ENCODE measurements around the gene DIMT1.

The DIMT1 gene

GRCh38 chr5:62403411-62404250, at the start of gene DIMT1:
Gene DIMT1, minus strand, starts transcription at chr5:62403905. Its CDS starts 133 bp downstream, at chr5:62403772.
- FAIRE-seq = no peak

- no peak for FAIRE-seq
These were observed 46.6 kb upstream of the DIMT1 start for GRCh38 chr5:62450259-62450658.

GRCh38 chr5:62448528-62448927, 44.8 kb upstream of the DIMT1 start:
- no peak for FAIRE-seq

GRCh38 chr5:62432621-62433064, 28.9 kb upstream of the DIMT1 start:
- FAIRE-seq = no peak

- FAIRE-seq = no peak
These were observed 28.3 kb upstream of the DIMT1 start for GRCh38 chr5:62431735-62432620.

- FAIRE-seq = no peak
These were observed 21.1 kb upstream of the DIMT1 start for GRCh38 chr5:62424763-62425162.

GRCh38 chr5:62421414-62421813, 17.7 kb upstream of the DIMT1 start:
- no peak for FAIRE-seq

- FAIRE-seq = no peak
These were observed 15.9 kb upstream of the DIMT1 start for GRCh38 chr5:62419609-62420008.

GRCh38 chr5:62418462-62419076, 14.9 kb upstream of the DIMT1 start:
- FAIRE-seq = no peak

GRCh38 chr5:62413711-62414110, 10.0 kb upstream of the DIMT1 start:
- no peak for FAIRE-seq

GRCh38 chr5:62412549-62413329, 9.0 kb upstream of the DIMT1 start, which contains the start of gene IPO11:
Gene IPO11, plus strand, starts transcription at chr5:62412763. Its CDS starts 24,517 bp downstream, at chr5:62437280.
- peak; percentile 55 for FAIRE-seq

- FAIRE-seq = no peak
These were observed 8.3 kb downstream of the DIMT1 start for GRCh38 chr5:62395210-62395950.

GRCh38 chr5:62386824-62387223, 16.9 kb downstream of the DIMT1 start:
- no peak for FAIRE-seq

GRCh38 chr5:62385816-62386400, 17.8 kb downstream of the DIMT1 start:
- no peak for FAIRE-seq

GRCh38 chr5:62385131-62385530, 18.6 kb downstream of the DIMT1 start:
- FAIRE-seq = no peak

GRCh38 chr5:62376064-62376463, 27.6 kb downstream of the DIMT1 start:
- no peak for FAIRE-seq

- FAIRE-seq = no peak
These were observed 28.1 kb downstream of the DIMT1 start for GRCh38 chr5:62375627-62376026.

GRCh38 chr5:62374090-62374489, 29.6 kb downstream of the DIMT1 start:
- no peak for FAIRE-seq

GRCh38 chr5:62373382-62373781, 30.3 kb downstream of the DIMT1 start:
- peak; percentile 77 for FAIRE-seq

- FAIRE-seq = no peak
These were observed 31.1 kb downstream of the DIMT1 start for GRCh38 chr5:62372600-62372999.

- no peak for FAIRE-seq
These were observed 32.3 kb downstream of the DIMT1 start for GRCh38 chr5:62371409-62371808.
